ENCODE results near the gene FOXP1.

Gene FOXP1

DNA sequence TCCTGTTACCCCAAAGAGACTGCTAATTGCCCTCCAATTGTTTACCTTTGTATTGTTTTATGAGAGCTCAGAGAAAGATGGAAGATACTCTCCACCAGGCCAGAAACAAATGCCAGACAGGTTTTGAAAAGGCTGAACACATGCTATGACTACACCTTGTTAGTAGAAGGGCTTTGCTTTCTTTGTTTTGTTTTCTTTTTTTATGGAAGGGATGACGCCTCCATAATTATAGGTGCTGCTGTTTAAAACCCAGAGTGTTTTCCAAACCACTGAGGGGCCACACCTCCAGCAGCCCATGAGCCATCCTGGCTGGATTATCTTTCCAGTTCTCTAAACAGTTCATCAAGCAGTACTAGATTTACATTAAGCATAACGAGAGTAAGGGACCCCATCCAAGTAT is 5.6 kb upstream of the FOXP1 start:
- no peak for FAIRE-seq

DNA sequence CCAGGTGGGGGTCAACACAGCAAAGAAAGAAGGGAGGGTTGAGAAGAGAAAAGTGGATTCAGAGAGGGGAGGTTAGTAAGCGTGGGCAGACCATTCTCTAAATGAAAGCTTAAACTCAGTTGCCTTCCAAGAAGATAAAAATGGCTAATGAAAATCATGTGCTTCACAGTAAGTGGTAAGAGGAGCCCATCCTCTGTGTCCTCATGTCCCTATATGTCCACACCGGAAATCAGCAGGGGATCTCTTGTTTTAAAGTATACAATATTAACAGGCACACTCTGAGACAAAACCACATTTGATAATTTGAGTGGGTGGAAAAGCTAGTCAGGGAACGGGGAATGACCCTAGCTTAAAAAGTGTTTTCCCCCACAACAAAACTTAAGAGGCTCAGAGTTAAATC is 4.4 kb upstream of the FOXP1 start:
- DNase-seq (ENCODE audit: extremely low spot score, insufficient read length, low read depth), result no peak
- no peak for FAIRE-seq

More for the DNA sequence above, 5.6 kb upstream of the FOXP1 start:
- DNase-seq (ENCODE audit: extremely low spot score, insufficient read length, low read depth), result no peak

DNA sequence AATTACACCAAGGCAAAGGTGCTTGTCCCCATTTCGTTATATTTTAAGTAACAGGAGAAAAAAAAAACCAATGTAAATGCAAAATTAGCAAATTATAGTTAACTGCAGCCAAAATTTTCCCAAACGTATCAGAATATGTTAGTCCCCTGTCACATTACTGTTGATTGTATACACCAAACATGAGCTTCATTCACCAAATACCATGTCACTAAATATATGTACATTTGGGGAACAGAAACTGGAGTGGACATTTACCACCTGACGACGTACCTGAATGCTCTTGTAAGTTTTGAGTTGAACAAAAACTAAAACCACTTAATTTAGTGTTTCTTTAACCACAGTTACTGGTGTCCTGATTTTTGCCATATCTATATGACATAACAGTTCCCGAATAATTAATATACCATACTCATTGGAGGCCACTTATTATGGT is 3.3 kb upstream of the FOXP1 start:
- DNase-seq (ENCODE audit: extremely low spot score, insufficient read length, low read depth) (no peak), FAIRE-seq (peak; percentile 35)

DNA sequence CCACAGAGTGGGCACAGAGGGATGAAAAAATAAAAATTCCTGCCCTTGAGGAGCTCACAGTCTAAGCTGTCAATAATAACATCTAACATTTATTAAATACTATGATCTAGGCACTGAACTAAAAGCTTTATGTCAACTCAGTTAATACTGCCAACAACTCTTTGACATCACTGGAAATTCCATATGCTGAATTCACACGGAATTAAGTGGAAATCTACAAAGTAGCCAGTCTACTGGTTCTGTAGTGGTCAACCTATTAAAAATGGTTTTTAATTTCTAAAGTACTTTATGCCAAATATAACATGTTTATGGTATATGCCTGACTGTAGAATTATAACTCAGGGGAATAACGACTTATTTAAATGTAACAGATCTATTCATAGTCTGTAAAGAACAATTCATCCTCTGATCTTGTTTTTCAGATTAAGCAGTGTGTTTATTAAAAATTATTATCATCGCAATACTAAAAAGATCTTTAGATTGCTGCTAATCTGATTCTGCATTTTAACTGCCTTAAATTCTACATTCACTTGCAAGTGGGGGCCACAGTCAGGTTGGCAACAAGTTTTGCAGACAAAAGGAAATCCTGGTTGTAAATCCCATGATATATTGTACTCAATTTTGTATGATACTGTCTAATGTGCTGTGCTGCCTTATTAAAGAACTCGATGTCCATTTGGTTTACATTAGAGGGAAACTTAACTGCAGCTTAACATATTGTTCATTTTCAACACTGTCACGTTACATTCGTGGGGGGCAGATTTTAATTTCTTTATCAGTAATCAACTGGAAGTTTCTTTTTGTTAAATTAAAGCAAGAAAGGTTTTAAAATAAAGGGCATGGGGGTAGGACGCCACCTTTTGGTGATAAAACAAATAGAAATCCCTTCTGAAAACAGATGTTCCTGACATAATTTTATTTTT is 2.6 kb upstream of the FOXP1 start:
- DNase-seq (ENCODE audit: extremely low spot score, insufficient read length, low read depth), result no peak
- FAIRE-seq, result peak; percentile 80

DNA sequence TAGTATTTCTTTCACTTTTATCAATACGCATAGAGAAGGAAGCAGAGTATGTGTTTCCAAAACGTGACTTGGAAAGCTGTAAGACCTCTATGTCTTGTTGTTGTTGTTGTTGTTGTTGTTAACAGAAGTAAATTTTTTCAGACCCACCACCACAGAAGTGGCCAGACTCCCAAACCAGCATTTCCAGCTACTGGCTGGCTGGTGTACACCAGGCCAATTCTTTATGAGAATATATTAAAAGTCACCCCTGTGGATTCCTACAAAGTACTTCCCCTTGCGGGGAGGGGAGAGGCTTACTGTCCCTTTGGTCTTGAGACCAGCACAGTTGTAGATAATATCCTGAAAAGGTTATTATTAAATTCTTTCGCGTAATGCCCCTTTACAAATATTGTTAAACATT is 1.6 kb upstream of the FOXP1 start:
- DNase-seq (ENCODE audit: extremely low spot score, insufficient read length, low read depth) (no peak), FAIRE-seq (no peak)

DNA sequence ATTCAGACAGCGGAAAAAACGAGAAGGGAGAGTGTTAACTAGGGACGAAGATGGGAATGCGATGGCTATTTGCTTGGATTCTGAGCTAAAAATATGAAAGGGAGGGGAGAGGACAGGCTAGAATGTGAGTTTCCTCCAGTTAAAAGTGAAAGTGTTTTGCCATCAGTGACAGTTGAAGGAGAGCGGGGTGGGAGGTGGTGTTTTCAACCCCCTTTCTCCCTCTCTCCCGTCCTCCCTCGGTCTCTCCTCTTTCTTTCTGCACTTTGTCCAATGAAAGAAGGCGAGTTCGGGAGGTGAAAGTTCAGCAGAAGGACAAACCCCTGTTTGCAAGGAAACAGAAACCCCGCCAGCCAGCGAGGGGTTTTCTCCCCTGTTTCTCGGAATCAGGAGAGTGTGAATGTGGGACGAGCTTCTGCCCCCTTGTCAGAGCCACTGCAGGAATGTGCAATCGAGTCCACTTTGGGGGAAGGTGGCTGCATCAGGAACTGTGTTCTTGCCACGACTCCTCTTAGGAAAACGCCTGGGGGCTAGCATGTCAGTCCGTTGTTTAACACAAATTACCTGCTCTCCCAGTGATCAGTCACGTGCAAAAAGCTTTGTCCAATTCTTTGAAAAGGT is 975 bp upstream of the FOXP1 start:
- DNase-seq (ENCODE audit: extremely low spot score, insufficient read length, low read depth) (no peak), FAIRE-seq (peak; percentile 71)

DNA sequence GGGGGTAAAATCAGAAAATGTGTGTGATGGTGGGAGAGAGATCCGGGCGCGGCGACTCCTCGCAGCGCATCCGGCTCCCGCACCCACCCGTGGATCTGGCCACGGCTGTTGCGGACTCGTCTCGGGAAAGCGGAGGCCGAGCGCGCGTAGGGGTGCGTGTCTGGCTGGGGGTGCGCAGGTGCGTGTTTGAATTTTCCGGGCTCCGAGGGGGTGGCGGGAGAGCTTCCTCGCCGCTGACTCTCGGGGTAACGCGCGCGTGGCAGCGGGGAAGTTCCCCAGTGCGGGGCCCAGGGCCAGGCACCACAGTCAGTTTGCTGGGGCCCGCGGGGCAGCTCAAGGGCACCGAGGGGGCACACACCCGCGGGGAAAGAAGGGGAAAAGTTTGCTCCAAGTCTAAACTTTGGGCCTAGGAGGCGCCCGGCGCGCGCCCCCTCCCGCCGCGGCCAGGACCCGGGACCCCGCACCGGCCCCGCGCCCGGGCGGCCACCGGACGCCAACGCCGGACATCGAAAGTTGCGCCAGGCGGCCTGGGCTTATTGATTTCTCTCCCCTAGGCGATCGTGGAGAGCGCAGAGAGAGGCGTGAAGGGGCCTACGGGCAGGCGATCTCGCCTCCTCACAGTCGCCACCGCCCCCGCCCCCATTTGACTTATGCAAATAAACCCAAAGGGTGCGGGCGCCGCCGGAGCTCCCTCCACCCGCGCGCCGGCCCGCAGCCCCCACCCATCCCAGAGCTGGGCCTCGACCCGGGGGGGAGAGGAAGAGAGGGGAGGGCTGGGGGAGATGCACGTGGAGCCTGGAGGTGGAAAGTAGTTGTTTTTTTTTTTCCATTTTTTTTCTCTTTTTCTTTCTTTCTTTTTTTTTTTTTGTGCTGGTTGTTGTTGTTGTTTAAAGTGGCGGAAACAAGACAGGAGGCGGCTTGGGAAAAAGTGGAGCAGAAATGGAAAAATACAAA is 639 bp downstream of the FOXP1 start:
- no peak for FAIRE-seq
- no peak for DNase-seq (ENCODE audit: extremely low spot score, insufficient read length, low read depth)

DNA sequence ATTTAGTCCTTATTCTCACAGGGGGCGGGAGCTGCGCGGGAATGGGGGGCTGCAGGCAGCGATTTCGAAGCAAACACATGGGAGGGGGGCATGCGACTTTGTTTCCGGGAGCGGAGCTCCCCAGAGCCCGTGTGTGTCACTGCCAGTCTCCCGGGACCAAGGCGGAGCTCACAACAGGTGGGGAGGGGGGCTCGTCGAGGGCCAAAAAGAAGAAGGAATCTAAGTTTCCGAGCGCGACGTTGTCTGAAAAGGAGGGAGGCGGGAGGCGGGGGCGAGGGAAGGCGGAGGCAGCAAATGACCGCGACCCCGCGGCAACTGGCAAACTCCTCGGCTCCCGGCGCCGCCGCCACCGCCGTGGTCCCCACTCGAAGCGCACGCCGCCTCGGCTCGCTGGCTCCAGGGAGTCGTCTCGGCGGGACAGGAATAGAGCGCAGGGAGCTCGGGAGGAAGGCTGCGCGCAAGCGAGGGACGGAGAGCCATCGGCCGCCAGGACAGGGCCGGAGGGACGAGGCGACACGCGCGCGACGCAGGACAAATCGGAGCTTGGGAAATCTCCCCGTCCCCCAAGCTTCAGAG is 1.4 kb downstream of the FOXP1 start:
- DNase-seq (ENCODE audit: extremely low spot score, insufficient read length, low read depth) (no peak), FAIRE-seq (no peak)

DNA sequence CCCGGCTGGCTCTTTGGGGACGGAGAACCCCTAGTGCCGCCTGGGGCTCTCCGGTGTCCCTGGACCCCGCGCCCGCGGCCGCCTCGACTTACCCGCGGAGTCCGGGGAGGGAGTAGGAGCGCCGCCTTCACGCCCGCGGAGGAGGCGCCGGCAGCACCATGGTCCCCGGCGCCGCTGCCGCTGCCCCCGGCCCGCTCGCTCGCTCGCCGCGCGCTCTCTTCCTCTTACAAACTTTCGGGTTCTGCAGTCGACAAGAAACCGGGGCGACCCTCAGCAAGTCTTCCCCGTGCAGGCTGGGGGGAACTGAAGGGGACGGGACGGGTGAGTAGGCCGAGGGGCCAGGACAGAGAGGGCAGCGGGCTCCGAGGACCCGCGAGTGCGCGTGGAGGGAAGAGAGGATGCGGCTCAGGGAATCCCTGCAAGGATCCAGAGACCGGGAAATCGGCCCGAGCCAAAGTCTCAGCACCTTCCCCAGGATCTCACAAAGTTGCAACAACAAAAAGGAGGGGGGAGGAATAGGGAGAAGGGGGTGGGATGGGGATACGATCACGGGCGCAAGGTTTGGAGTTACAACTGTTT is 2.0 kb downstream of the FOXP1 start:
- FAIRE-seq (no peak), DNase-seq (ENCODE audit: extremely low spot score, insufficient read length, low read depth) (no peak)

DNA sequence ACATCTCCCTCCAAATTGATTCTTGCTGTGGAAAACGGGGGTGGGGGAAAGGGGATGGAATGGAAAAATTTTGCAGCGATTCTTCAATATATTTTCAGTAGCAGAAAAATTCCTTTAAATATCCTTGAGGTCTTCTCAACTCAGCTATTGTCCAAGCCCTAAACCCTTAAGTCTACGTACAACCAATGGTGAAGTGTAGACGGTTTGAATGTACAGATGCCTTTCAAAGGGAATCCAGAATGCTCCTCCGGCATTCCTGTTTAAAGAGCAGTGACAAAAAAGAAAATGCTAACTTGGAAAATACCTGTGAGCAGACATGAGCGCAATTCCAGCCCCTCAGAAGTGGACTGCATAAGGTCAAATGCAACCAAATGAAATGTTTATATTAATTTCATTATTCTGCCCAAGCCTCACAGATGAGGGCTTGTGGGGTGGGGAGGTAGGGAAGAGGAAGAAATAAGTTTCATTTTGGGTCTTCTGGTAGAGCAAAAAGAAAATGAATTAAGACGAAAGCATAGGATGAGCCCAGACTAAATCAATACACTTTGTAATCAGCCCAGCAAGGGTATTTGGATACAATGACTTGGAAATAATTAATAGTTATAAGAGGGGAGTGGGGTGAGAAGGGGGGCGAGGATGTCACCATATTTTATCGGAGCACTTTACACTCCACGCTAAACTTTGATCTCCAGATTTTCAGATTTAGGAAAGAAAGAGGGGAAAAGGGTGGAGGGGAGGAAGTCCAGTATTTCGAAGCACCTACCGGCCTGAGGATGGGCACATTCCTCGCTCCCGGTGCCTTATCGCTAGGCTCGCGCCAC is 2.7 kb downstream of the FOXP1 start:
- DNase-seq (ENCODE audit: extremely low spot score, insufficient read length, low read depth) (no peak), FAIRE-seq (no peak)

DNA sequence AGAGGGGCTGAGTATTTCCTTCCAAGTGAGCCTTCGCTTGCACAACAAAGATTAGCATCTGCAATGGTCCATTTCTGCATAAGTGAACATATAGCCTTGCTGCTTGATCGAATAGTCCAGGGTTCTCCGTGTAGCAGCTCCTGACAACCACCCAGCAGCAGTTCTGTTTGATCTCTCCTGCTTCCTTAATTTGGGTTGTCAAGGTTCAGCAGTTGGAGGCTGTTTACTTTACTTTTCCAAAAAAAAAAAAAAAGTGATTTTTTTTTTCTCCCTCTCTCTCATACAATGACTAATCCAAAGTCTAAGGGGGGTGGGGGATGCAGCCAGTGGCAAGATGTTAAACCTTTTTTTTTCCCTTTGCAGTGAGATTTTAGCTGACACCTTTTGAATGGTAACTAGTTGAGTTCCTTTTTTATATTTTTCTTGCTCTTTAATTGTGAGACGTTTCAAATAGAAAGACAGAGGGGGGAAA is 3.6 kb downstream of the FOXP1 start:
- DNase-seq (ENCODE audit: extremely low spot score, insufficient read length, low read depth) (no peak), FAIRE-seq (no peak)

DNA sequence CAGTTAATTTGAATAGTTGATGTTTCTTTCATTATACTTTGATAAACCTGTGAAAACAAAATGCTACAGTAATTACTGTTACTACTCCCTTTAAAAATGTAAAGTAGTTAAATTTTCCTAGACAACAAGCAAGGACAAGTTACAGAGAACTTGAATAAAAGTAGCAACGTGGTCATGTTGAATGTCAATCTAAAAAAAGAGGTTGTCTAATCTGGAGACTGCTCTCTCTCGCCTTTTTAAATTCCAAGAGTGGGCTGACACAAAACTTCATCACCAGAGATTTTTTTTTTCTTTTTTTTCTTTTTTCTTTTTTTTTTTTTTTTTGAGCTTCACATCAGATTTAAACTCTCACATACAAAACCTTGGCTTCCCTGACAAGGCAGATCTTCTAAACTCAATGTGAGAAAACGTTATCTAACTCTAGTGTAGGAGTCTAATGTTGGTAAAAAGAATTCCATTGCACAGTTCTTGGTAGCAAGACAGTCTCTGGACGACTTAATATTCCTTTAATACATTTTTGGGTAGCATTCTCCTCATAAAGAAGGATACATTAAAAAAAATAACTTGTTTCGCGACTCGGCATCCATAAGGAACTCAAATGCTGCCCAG is 4.1 kb downstream of the FOXP1 start:
- no peak for DNase-seq (ENCODE audit: extremely low spot score, insufficient read length, low read depth)
- no peak for FAIRE-seq

DNA sequence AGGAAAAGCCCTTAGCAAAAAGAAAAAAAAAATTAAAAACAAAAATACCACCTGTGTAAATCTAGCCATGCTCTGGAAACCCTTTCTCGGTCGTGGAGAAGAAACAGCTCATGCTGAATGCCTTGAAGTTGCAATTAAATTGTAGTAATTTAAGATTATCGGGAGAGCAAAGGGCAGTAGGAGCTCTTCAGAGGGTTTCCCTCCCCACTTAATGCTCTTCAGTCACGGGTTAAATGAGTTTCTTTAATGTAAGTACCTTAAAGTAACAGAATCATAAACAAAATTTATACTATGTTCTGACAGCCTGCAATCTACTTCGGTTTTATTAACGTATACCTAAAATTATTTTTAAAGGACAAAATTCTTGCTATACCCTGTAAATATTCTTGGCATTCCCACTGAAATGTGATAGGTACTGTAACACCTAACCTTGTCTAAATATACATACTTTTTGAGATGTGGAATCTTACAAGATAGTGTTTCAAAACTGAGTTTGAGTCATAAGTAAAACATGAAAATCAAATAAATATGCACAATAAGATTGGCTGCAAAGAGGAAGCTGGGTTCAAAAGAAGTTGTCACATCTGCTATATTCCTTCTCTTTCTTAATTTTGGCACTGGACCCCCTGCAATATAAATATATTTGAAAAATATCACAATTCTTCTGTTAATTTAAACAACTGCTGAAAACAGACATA is 5.3 kb downstream of the FOXP1 start:
- no peak for FAIRE-seq

DNA sequence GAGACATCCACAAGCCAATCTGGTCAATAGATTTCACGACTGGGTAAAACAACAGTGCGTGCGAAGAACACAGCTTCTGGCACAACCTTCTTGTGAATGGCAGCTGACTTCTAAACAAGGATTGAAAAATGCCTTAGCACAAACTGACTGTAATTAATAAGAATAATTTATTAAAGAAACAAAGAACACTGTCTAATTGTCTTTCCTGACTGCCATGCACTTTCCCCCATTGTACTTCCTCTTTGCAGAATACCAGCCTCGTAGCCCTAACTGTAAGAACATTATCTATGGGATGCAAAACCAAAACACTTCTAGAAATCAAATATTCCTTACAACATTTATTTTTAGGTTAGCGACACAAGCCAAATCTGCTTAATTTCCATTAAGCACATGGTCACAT is 6.5 kb downstream of the FOXP1 start:
- FAIRE-seq (no peak), DNase-seq (ENCODE audit: extremely low spot score, insufficient read length, low read depth) (no peak)

More for the DNA sequence above, 5.3 kb downstream of the FOXP1 start:
- DNase-seq (ENCODE audit: extremely low spot score, insufficient read length, low read depth), result no peak

DNA sequence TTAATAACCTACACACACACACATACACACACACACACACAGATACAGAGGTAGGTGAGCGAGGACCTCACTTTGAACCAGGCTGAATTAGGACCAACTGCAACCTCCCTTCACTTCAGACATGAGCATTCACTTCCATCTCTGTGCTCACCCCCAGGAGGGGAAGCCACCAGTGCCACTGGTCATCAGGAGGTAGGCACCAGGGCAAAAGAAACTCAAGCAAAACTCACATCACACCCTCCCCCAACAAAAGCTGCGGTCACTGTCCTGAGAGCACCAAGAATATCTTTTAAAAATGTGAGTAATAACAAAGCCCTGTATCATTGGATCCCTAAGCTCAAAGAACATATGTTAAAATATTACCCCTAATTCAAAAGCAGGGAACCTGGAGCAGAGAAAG is 8.1 kb downstream of the FOXP1 start:
- no peak for FAIRE-seq
- DNase-seq (ENCODE audit: extremely low spot score, insufficient read length, low read depth), result no peak

DNA sequence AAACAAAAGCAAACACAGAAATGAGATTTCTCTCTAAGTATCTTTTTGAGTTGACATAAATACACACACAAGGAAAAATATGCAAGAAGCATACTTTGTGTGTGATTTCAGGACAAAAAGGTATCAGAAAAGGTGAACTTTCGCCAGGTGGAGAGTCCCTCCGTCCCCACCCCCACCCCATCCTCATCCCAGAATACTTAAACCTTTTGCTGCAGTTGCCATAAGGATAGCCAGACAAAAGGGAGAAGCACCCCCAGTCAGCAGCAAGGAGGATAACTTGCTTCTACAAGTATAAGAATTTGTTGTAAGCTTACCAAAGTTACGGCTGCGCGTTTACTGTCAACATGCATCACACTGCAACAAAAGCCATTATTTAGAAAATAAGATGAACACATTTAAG is 10.3 kb downstream of the FOXP1 start:
- no peak for DNase-seq (ENCODE audit: extremely low spot score, insufficient read length, low read depth)
- FAIRE-seq, result no peak

DNA sequence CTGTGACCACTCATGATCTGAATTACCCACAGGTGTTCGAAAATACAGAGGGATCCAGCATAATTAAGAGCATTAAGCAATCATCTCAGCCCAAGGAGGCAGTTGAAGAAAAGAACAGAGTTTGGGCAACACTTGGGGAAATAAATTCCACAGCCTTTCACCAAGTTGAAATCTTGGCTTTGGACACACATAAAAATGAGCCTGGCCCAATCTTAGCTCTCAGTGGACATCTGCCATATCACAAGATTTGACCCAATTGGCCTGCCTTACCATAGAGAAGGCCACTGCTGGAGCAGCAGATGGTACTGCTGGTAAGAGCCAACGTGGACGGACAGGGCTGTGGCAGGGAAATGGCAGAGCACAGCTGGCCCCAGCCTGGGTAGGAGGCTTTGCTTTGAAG is 13.0 kb downstream of the FOXP1 start:
- FAIRE-seq (no peak), DNase-seq (ENCODE audit: extremely low spot score, insufficient read length, low read depth) (no peak)

DNA sequence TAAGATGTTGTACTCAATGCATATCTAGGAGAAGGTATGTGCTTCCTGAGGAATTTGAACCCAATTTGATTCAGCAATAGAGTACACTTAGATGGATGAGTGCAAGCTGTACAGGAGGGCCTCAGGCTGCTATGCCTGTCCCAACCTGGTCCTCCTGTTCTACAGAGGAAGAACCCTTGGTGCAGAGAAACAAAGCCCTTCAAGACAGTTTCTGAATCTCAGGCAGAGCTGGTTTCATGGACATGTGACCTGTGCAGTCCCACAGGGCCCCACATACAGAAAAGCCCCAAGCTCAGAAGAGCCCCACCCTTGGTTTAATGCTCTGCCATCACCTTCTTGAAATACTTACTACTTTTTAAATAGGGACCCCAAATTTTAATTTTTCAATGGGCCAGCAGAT is 15.3 kb downstream of the FOXP1 start:
- no peak for DNase-seq (ENCODE audit: extremely low spot score, insufficient read length, low read depth)
- peak; percentile 56 for FAIRE-seq

Measured in GM18507 (cell line).